ENCODE results near the gene RAET1E. TPM values are rescaled to one million over a fixed set of nuclear protein-coding genes. Genes with fewer than 3 reads are reported as not detected.
A peak's percentile ranks its signal among the peaks of the same experiment; 100 is the strongest.
"Not testable (repeated sequence)": the region's sequence is repeated elsewhere in the genome, so short reads cannot be mapped to it uniquely, and the experiment has no call there.

Gene RAET1E
- total RNA-seq, 1 donor from 2014 or later: not detected

- no peak overlapping the region for H3K27ac Mint-ChIP-seq
- H3K27me3 Mint-ChIP-seq (ENCODE audit: low read depth): no peaks in the 10 kb centered on the region
Measured at GRCh38 chr6:149852881-149853280, 45.0 kb downstream of the RAET1E start.

GRCh38 chr6:149852180-149852579, 45.7 kb downstream of the RAET1E start:
- Mint-ChIP-seq H3K27ac (no peak overlapping the region), H3K36me3 (peaks cover 2% of the 10 kb centered on the region), H3K27me3 (ENCODE audit: low read depth) (no peaks in the 10 kb centered on the region), H3K9me3 (no peaks in the 10 kb centered on the region), H3K4me3 (no peak overlapping the region), H3K4me1 (peaks cover 30% of the 10 kb centered on the region)
- no peak for DNase-seq (ENCODE audit: low spot score in 2 of 2, unreplicated experiment in 2 of 2)
- TF ChIP-seq CTCF (IDR thresholded peaks at IDR 0.05; ENCODE audit: unreplicated experiment): no peak

More at GRCh38 chr6:149852881-149853280, 45.0 kb downstream of the RAET1E start:
- Mint-ChIP-seq H3K36me3 (peaks cover 2% of the 10 kb centered on the region), H3K9me3 (no peaks in the 10 kb centered on the region), H3K4me3 (no peak overlapping the region), H3K4me1 (peaks cover 26% of the 10 kb centered on the region)
- no peak for DNase-seq (ENCODE audit: low spot score in 2 of 2, unreplicated experiment in 2 of 2)
- no peak for TF ChIP-seq CTCF (IDR thresholded peaks at IDR 0.05; ENCODE audit: unreplicated experiment)

GRCh38 chr6:149851461-149852110, 46.3 kb downstream of the RAET1E start:
- TF ChIP-seq CTCF (IDR thresholded peaks at IDR 0.05; ENCODE audit: unreplicated experiment): no peak
- Mint-ChIP-seq H3K4me3 (no peak overlapping the region), H3K27me3 (ENCODE audit: low read depth) (no peaks in the 10 kb centered on the region), H3K36me3 (peaks cover 2% of the 10 kb centered on the region), H3K4me1 (peaks cover 27% of the 10 kb centered on the region), H3K27ac (no peak overlapping the region), H3K9me3 (no peaks in the 10 kb centered on the region)
- no peak for DNase-seq (ENCODE audit: low spot score in 2 of 2, unreplicated experiment in 2 of 2)

- not testable (repeated sequence) for H3K36me3 Mint-ChIP-seq; H3K4me3 Mint-ChIP-seq; H3K27me3 Mint-ChIP-seq (ENCODE audit: low read depth); H3K9me3 Mint-ChIP-seq; DNase-seq (ENCODE audit: low spot score in 2 of 2, unreplicated experiment in 2 of 2)
- Mint-ChIP-seq H3K4me1 (peaks cover 20% of the 10 kb centered on the region), H3K27ac (peak overlapping the region; percentile 43)
Measured at GRCh38 chr6:149848343-149848742, 49.6 kb downstream of the RAET1E start.

Other genes starting within 250 kb of the RAET1E start
- 18.8 to 20.3 TPM (median 19.1 TPM) in 3 replicates for gene KATNA1, start 249.4 kb downstream of the RAET1E start, total RNA-seq
- 38.4 to 39.4 TPM (median 39.0 TPM) in 3 replicates for gene LATS1, start 180.0 kb downstream of the RAET1E start, total RNA-seq
- 38.8 to 41.0 TPM (median 40.2 TPM) in 3 replicates for gene NUP43, start 151.6 kb downstream of the RAET1E start, total RNA-seq
- 43.4 to 45.6 TPM (median 44.4 TPM) in 3 replicates for gene PCMT1, start 148.4 kb downstream of the RAET1E start, total RNA-seq
- gene LRP11, start 33.8 kb downstream of the RAET1E start, total RNA-seq: 17.2 to 17.9 TPM (median 17.8 TPM) in 3 replicates
- not detected in 3 replicates for gene RAET1G, start 25.0 kb upstream of the RAET1E start, total RNA-seq
- 0.23 to 0.42 TPM (median 0.24 TPM) in 3 replicates for gene ULBP2, start 43.9 kb upstream of the RAET1E start, total RNA-seq
- gene ULBP1, start 65.8 kb upstream of the RAET1E start, total RNA-seq: 0.07 to 0.11 TPM (median 0.11 TPM) in 3 replicates
- gene RAET1L, start 127.4 kb upstream of the RAET1E start, total RNA-seq: not detected in 3 replicates
- 4.3 to 6.4 TPM (median 5.4 TPM) in 3 replicates for gene ULBP3, start 171.0 kb upstream of the RAET1E start, total RNA-seq
- gene PPP1R14C, start 244.9 kb upstream of the RAET1E start, total RNA-seq: 0.16 to 0.38 TPM (median 0.27 TPM) in 3 replicates